Ascending aorta (tissue), 2 donors: ENCODE measurements around the gene HIPK2. TPM values are rescaled to one million over a fixed set of nuclear protein-coding genes. Genes with fewer than 3 reads are reported as not detected.

Experiments
- DNase-seq, 2 donors: peaks; one replicate each; pipeline ENCODE4 v3.0.0-alpha.2; 2019; ENCODE audit warnings: low spot score in 2 of 2
- H3K27ac ChIP-seq, 2 donors: fragments of 200-600 bp; sonication (generic); one replicate each; pipeline ENCODE4 v1.5.1; 2016 to 2017; ENCODE audit warnings: mild to moderate bottlenecking in 1 of 2
- H3K27me3 ChIP-seq: fragments of 200-600 bp; sonication (generic); one replicate; pipeline ENCODE4 v1.5.1; 2017
- H3K36me3 ChIP-seq, 2 donors: fragments of 200-600 bp; sonication (generic); one replicate each; pipeline ENCODE4 v1.5.1; 2016
- H3K4me1 ChIP-seq, 2 donors: fragments of 200-600 bp; sonication (generic); one replicate each; pipeline ENCODE4 v1.5.1; 2016 to 2017; ENCODE audit warnings: mild to moderate bottlenecking in 1 of 2
- H3K4me3 ChIP-seq, 2 donors: fragments of 200-600 bp; sonication (generic); one replicate each; pipeline ENCODE4 v1.5.1; 2016 to 2017; ENCODE audit warnings: mild to moderate bottlenecking in 1 of 2
- H3K9me3 ChIP-seq, 2 donors: fragments of 200-600 bp; sonication (generic); one replicate each; pipeline ENCODE4 v1.5.1; 2016
- intact Hi-C: fragments of 100-400 bp; cut with DNase I; formaldehyde crosslinking; loops from one replicate; pipeline ENCODE4 v1.15.1; 2023
- total RNA-seq: library from RNA; depleted of rRNA; stranded (reverse); fragments of >200 nt; gene quantifications from one replicate; pipeline ENCODE4 v1.1.0, GENCODE V29; 2016
- TF ChIP-seq, protein P1 (sequence below), 3 experiments: fragments of 200-600 bp in 2 of 3; fragments of 450-650 bp in 1 of 3; sonication (generic) in 2 of 3; IDR thresholded peaks; one replicate each; pipeline ENCODE4 v1.5.1; 2016 to 2019; ENCODE audit warnings: antibody characterized with exemption in 3 of 3, mild to moderate bottlenecking in 1 of 3, moderate library complexity in 1 of 3

HIPK2 gene
- total RNA-seq, 1 donor from 2014 or later = 53.9 TPM

DNA sequence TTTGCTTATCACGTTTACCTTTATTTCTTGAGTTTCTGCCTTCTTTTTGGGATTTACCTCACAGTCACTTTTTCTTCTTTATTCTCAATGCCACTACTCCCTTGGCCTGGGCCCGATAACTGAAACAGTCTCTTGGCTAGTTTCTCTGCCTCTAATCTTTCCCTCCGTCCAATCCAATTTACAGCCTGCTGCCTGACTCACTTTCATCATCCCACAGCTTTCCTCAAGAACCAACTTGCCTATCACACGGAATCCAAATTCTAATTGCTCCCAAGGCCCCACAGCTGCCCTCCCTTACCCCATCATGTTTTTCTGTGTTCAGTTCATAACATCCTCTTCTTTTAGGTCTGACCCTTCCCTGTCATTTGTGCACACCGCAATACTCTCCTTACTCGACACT is 121.4 kb downstream of the HIPK2 start:
- Histone ChIP-seq H3K27me3 (no peaks in the 10 kb centered on the region), H3K4me1 (peaks cover 2 to 19% of the 10 kb centered on the region in 2 donors), H3K27ac (no peak overlapping the region), H3K36me3 (no peaks in the 10 kb centered on the region), H3K9me3 (no peaks in the 10 kb centered on the region), H3K4me3 (no peak overlapping the region)
- TF ChIP-seq, protein P1, sequence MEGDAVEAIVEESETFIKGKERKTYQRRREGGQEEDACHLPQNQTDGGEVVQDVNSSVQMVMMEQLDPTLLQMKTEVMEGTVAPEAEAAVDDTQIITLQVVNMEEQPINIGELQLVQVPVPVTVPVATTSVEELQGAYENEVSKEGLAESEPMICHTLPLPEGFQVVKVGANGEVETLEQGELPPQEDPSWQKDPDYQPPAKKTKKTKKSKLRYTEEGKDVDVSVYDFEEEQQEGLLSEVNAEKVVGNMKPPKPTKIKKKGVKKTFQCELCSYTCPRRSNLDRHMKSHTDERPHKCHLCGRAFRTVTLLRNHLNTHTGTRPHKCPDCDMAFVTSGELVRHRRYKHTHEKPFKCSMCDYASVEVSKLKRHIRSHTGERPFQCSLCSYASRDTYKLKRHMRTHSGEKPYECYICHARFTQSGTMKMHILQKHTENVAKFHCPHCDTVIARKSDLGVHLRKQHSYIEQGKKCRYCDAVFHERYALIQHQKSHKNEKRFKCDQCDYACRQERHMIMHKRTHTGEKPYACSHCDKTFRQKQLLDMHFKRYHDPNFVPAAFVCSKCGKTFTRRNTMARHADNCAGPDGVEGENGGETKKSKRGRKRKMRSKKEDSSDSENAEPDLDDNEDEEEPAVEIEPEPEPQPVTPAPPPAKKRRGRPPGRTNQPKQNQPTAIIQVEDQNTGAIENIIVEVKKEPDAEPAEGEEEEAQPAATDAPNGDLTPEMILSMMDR (IDR thresholded peaks at IDR 0.05) = no peak
- no peak for DNase-seq
- intact Hi-C loops = no loop called here

- Histone ChIP-seq H3K4me3 (no peak overlapping the region), H3K27ac (no peak overlapping the region), H3K9me3 (no peaks in the 10 kb centered on the region), H3K4me1 (peaks cover 2 to 14% of the 10 kb centered on the region in 2 donors), H3K36me3 (no peaks in the 10 kb centered on the region), H3K27me3 (no peaks in the 10 kb centered on the region)
- intact Hi-C loops = no loop called here
- DNase-seq = no peak
- TF ChIP-seq, protein P1 (IDR thresholded peaks at IDR 0.05) = no peak
Measured at GRCh38 chr7:139655305-139655704, 122.5 kb downstream of the HIPK2 start.

DNA sequence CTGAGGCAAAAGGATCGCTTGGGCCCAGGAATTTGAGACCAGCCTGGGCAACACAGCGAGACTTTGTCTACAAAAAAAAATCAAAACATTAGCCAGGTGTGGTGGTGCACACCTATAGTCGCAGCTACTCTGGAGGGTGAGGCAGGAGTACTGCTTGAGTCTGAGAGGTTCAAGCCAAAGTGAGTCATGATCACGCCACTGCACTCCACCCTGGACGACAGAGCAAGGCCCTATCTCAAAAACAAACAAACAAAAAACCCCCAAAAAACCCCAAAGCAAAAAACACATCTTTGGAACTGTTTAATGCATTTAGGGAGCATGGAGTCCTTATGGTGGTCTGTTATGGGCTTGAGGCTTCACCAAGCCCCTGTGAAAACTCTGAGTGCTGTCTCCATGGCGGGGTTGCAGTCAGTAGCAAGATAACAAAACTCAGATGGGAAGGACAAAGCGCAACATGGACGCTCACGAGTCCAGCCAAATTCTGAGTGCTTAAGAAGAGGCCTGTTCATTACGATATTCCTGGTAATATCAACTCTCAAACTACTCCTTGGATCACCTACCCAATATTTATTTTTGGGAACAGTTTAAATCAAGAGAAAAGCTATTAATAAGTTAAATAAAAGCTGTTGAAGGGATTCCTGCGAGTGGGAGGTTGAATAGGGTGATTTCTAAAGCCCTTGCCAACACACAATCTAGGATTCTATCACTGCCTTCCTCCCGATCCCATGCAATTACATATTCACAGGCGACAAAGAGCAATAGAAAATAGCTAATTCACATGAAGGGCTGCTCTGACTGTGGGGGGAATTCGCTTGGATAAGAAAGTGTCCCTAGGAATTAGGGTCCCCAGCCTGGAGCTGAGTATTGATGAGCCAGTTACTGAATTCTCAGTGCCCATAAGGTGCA is 123.3 kb downstream of the HIPK2 start:
- Histone ChIP-seq H3K27me3 (no peaks in the 10 kb centered on the region), H3K9me3 (no peaks in the 10 kb centered on the region), H3K4me3 (no peak overlapping the region), H3K27ac (no peak overlapping the region), H3K36me3 (no peaks in the 10 kb centered on the region), H3K4me1 (peaks cover 2 to 13% of the 10 kb centered on the region in 2 donors)
- DNase-seq = no peak
- TF ChIP-seq, protein P1 (IDR thresholded peaks at IDR 0.05) = no peak
- intact Hi-C loops = no loop called here

- H3K9me3 ChIP-seq = no peaks in the 10 kb centered on the region
- DNase-seq = no peak
- H3K4me3 ChIP-seq = no peak overlapping the region
- TF ChIP-seq, protein P1 (IDR thresholded peaks at IDR 0.05) = no peak
- intact Hi-C loops = no loop called here
- H3K27me3 ChIP-seq = no peaks in the 10 kb centered on the region
- H3K36me3 ChIP-seq = no peaks in the 10 kb centered on the region
- no peak overlapping the region for H3K27ac ChIP-seq
- peaks cover 0 to 2% of the 10 kb centered on the region in 2 donors for H3K4me1 ChIP-seq
Measured at GRCh38 chr7:139651914-139652313, 125.9 kb downstream of the HIPK2 start.

DNA sequence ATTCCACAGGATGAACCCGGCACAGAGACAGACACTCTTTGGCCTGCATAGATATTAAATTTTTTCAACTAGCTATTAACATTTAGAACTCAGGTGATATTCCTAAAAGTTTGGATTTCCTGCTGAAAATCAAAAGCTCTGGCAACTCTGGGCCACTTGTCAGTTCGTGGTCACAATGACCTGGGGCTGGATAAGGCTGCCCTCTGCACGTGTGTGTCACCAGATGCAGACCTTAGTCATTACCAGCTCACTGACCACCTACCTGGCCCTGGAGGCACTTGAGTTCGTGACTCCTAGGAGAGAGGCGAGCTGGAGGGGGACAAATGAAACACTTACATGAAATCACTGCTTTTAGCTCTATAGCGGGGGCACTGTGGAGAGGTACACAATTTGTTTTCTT is 126.5 kb downstream of the HIPK2 start:
- Histone ChIP-seq H3K4me1 (peaks cover 0 to 3% of the 10 kb centered on the region in 2 donors), H3K9me3 (no peaks in the 10 kb centered on the region), H3K36me3 (no peaks in the 10 kb centered on the region), H3K4me3 (no peak overlapping the region), H3K27ac (no peak overlapping the region), H3K27me3 (no peaks in the 10 kb centered on the region)
- DNase-seq = no peak
- intact Hi-C loops = no loop called here
- TF ChIP-seq, protein P1 (IDR thresholded peaks at IDR 0.05) = no peak
